K562 (cell line): Measurements from ENCODE around the gene OR4D2.

Source experiments
- MEF2D ChIP-seq: conservative IDR thresholded peaks from 2 replicates; pipeline ENCODE4 v1.6.1; 2016; ENCODE audit warnings: low read depth, missing genetic modification characterization, missing compliant biosample characterization
- XRCC5 ChIP-seq: fragments of 200-400 bp; formaldehyde crosslinking; IDR thresholded peaks from 2 replicates; pipeline ENCODE4 v1.6.1; 2017; ENCODE audit warnings: low read depth, mild to moderate bottlenecking, low read length

GRCh38 chr17:58191241-58191896 is 24.6 kb downstream of the OR4D2 start:
- TF ChIP-seq XRCC5 (no peak), MEF2D (tag) (no peak)
